H9 (cell line): ENCODE data around the gene STK38. TPM values are rescaled to one million over a fixed set of nuclear protein-coding genes. Genes with fewer than 3 reads are reported as not detected.

Source experiments
- DNase-seq: peaks from one replicate; pipeline ENCODE4 v3.0.0-alpha.2; 2017
- H2AFZ ChIP-seq: one replicate; pipeline ENCODE4 v1.6.1; 2013; ENCODE audit warnings: mild to moderate bottlenecking, low read length, control low read depth, moderate library complexity
- H2AK5ac ChIP-seq: 2 replicates; pipeline ENCODE4 v1.6.1; 2013; ENCODE audit warnings: low read length, control low read depth, mixed read lengths; ENCODE audit not compliant: insufficient read length
- H2BK120ac ChIP-seq: one replicate; pipeline ENCODE4 v1.6.1; 2013; ENCODE audit warnings: low read depth, mild to moderate bottlenecking, low read length, control low read depth, inconsistent platforms; ENCODE audit not compliant: poor library complexity, severe bottlenecking
- H2BK12ac ChIP-seq: 2 replicates; pipeline ENCODE4 v1.6.1; 2013; ENCODE audit warnings: low read length, control low read depth, mixed read lengths, low read depth; ENCODE audit not compliant: insufficient read length
- H2BK15ac ChIP-seq: 2 replicates; pipeline ENCODE4 v1.6.1; 2013; ENCODE audit warnings: low read depth, low read length, control low read depth
- H2BK20ac ChIP-seq: one replicate; pipeline ENCODE4 v1.6.1; 2013; ENCODE audit warnings: low read depth, mild to moderate bottlenecking, low read length, control low read depth, inconsistent platforms; ENCODE audit not compliant: poor library complexity, severe bottlenecking
- H2BK5ac ChIP-seq: 2 replicates; pipeline ENCODE4 v1.6.1; 2013; ENCODE audit warnings: low read length, control low read depth, mixed read lengths; ENCODE audit not compliant: insufficient read length
- H3K14ac ChIP-seq: 2 replicates; pipeline ENCODE4 v1.6.1; 2013; ENCODE audit warnings: low read length, control low read depth; ENCODE audit not compliant: insufficient read depth
- H3K18ac ChIP-seq: 2 replicates; pipeline ENCODE4 v1.6.1; 2013; ENCODE audit warnings: low read depth, mild to moderate bottlenecking, mixed read lengths, low read length, control low read depth; ENCODE audit not compliant: insufficient read length
- H3K23ac ChIP-seq: 2 replicates; pipeline ENCODE4 v1.6.1; 2013; ENCODE audit warnings: low read length, control low read depth, mixed read lengths, low read depth; ENCODE audit not compliant: insufficient read length
- H3K23me2 ChIP-seq: 2 replicates; pipeline ENCODE4 v1.6.1; 2013; ENCODE audit warnings: low read depth, mild to moderate bottlenecking, mixed read lengths, low read length, control low read depth; ENCODE audit not compliant: insufficient read length, poor library complexity, severe bottlenecking
- H3K27ac ChIP-seq: 2 replicates; pipeline ENCODE4 v1.5.1; 2013; ENCODE audit warnings: low read length, control low read depth, mixed read lengths, low read depth; ENCODE audit not compliant: insufficient read length
- H3K27me3 ChIP-seq: 2 replicates; pipeline ENCODE4 v1.6.1; 2013; ENCODE audit warnings: low read length, control low read depth, inconsistent platforms; ENCODE audit not compliant: insufficient read depth
- H3K4ac ChIP-seq: 2 replicates; pipeline ENCODE4 v1.6.1; 2013; ENCODE audit warnings: low read depth, mild to moderate bottlenecking, control low read depth, inconsistent platforms, low read length, moderate library complexity
- H3K4me1 ChIP-seq: 2 replicates; pipeline ENCODE4 v1.6.1; 2013; ENCODE audit warnings: low read length, control low read depth, inconsistent platforms; ENCODE audit not compliant: insufficient read depth
- H3K4me2 ChIP-seq: 2 replicates; pipeline ENCODE4 v1.6.1; 2013; ENCODE audit warnings: low read length, control low read depth, mixed read lengths; ENCODE audit not compliant: insufficient read length, insufficient read depth
- H3K56ac ChIP-seq: 2 replicates; pipeline ENCODE4 v1.6.1; 2013; ENCODE audit warnings: low read depth, mild to moderate bottlenecking, mixed read lengths, low read length, control low read depth; ENCODE audit not compliant: insufficient read length
- H3K79me1 ChIP-seq: 2 replicates; pipeline ENCODE4 v1.6.1; 2013; ENCODE audit warnings: low read depth, mild to moderate bottlenecking, moderate library complexity, low read length, control low read depth, inconsistent platforms; ENCODE audit not compliant: insufficient read depth, poor library complexity, severe bottlenecking
- H3K79me2 ChIP-seq: 2 replicates; pipeline ENCODE4 v1.6.1; 2013; ENCODE audit warnings: low read length, control low read depth, inconsistent platforms; ENCODE audit not compliant: insufficient read depth
- H3K9ac ChIP-seq: 2 replicates; pipeline ENCODE4 v1.6.1; 2013; ENCODE audit warnings: low read length, control low read depth, mixed read lengths; ENCODE audit not compliant: insufficient read length; ENCODE audit errors: extremely low read depth
- H3K9me3 ChIP-seq: one replicate; pipeline ENCODE4 v1.6.1; 2013; ENCODE audit warnings: low read depth, low read length, inconsistent platforms; ENCODE audit not compliant: control insufficient read depth
- H3T11ph ChIP-seq: one replicate; pipeline ENCODE4 v1.6.1; 2013; ENCODE audit warnings: mild to moderate bottlenecking, low read length, control low read depth, inconsistent platforms
- H4K20me1 ChIP-seq: one replicate; pipeline ENCODE4 v1.6.1; 2013; ENCODE audit not compliant: control insufficient read depth, insufficient read length, insufficient read depth
- H4K5ac ChIP-seq: 2 replicates; pipeline ENCODE4 v1.6.1; 2013; ENCODE audit warnings: low read depth, mild to moderate bottlenecking, mixed read lengths, low read length, control low read depth; ENCODE audit not compliant: insufficient read length
- H4K8ac ChIP-seq: replicated peaks from 2 replicates; pipeline ENCODE4 v1.6.1; 2013; ENCODE audit warnings: low read length, control low read depth, mixed read lengths, low read depth; ENCODE audit not compliant: insufficient read length
- H4K91ac ChIP-seq: 2 replicates; pipeline ENCODE4 v1.6.1; 2013; ENCODE audit warnings: low read depth, mild to moderate bottlenecking, moderate library complexity, mixed read lengths, low read length, control low read depth; ENCODE audit not compliant: insufficient read length
- H3K27ac Mint-ChIP-seq, 3 experiments: 2 replicates in 2 of 3; 3 replicates in 1 of 3; pipeline ENCODE4 v1.8.0; 2020 to 2021; ENCODE audit warnings: mixed read lengths in 3 of 3, mild to moderate bottlenecking in 1 of 3, moderate library complexity in 1 of 3
- H3K27me3 Mint-ChIP-seq: 2 replicates; pipeline ENCODE4 v1.8.0; 2021; ENCODE audit warnings: low read depth, mild to moderate bottlenecking, moderate library complexity, mixed read lengths
- H3K36me3 Mint-ChIP-seq, 3 experiments: 2 replicates in 2 of 3; 3 replicates in 1 of 3; pipeline ENCODE4 v1.8.0; 2020 to 2021; ENCODE audit warnings: low read depth in 3 of 3, mixed read lengths in 3 of 3; ENCODE audit not compliant: insufficient read depth in 1 of 3
- H3K4me1 Mint-ChIP-seq, 2 experiments: 2 replicates each; pipeline ENCODE4 v1.8.0; 2020; ENCODE audit warnings: mixed read lengths in 2 of 2
- H3K4me3 Mint-ChIP-seq, 2 experiments: 2 replicates in 1 of 2; 3 replicates in 1 of 2; pipeline ENCODE4 v1.8.0; 2020 to 2021; ENCODE audit warnings: mild to moderate bottlenecking in 2 of 2, mixed read lengths in 2 of 2, moderate library complexity in 1 of 2
- H3K9me3 Mint-ChIP-seq, 2 experiments: 2 replicates in 1 of 2; 3 replicates in 1 of 2; pipeline ENCODE4 v1.8.0; 2020; ENCODE audit warnings: mild to moderate bottlenecking in 2 of 2, mixed read lengths in 2 of 2, moderate library complexity in 1 of 2
- WGBS: extraction: QIAGEN DNeasy Blood & Tissue Kit; methylation state at CpG from one replicate; pipeline ENCODE4 v1.1.7; 2013; ENCODE audit warnings: missing lambda C conversion rate, low lambda C conversion rate, mixed read lengths; ENCODE audit not compliant: insufficient read length; ENCODE audit errors: extremely low coverage; 5-methylcytosine and 5-hydroxymethylcytosine counted together
- total RNA-seq: library from RNA; stranded (reverse); gene quantifications from 2 replicates; pipeline ENCODE4 v1.2.1, GENCODE V29; 2021
- TF ChIP-seq, protein P1 (sequence below): fragments of 200-600 bp; sonication (generic); conservative IDR thresholded peaks from 3 replicates; pipeline ENCODE4 v1.8.0; 2021; ENCODE audit warnings: antibody characterized with exemption, mild to moderate bottlenecking

STK38 gene
- total RNA-seq, 1 experiment from 2014 or later, result 17.5 TPM

DNA sequence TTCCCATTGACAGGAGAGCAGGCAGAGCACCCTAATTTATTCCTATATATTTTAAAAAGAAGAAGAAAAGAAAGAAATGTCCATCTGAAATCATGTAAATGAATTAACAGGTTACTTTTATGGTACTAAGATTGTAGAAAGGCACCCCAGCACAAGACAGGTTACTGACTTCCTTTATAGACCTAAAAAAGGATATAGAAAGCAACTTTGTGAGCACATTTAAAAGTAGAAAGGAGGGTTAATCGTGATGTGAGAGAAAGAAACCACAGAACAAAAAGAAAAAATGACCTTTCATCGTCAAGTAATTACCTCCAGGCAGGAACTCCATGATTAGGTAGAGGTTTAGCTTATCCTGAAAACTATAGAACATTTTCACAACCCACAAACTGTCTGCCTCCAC, 29.9 kb downstream of the STK38 start:
- H4K91ac ChIP-seq, result no peak overlapping the region
- no peak overlapping the region for H3K56ac ChIP-seq
- no peak overlapping the region for H3K4ac ChIP-seq
- H3K4me3 Mint-ChIP-seq, result no peak overlapping the region
- H3K27me3 Mint-ChIP-seq, result no peaks in the 10 kb centered on the region
- no peak overlapping the region for H3K9ac ChIP-seq
- H3K18ac ChIP-seq, result no peak overlapping the region
- no peaks in the 10 kb centered on the region for H3K79me2 ChIP-seq
- H2AFZ ChIP-seq, result no peak overlapping the region
- H3K27me3 ChIP-seq, result no peaks in the 10 kb centered on the region
- no peak overlapping the region for H2BK15ac ChIP-seq
- H3K9me3 ChIP-seq, result no peaks in the 10 kb centered on the region
- no peaks in the 10 kb centered on the region for H3K9me3 Mint-ChIP-seq
- DNase-seq, result no peak
- H2BK120ac ChIP-seq, result no peak overlapping the region
- H3K14ac ChIP-seq, result no peak overlapping the region
- no peaks in the 10 kb centered on the region for H3K4me1 ChIP-seq
- no peak overlapping the region for H4K5ac ChIP-seq
- no peaks in the 10 kb centered on the region for H3K23me2 ChIP-seq
- peaks cover 7 to 50% (median 44%) of the 10 kb centered on the region in 3 experiments; a peak in 6 of 7 replicates for H3K36me3 Mint-ChIP-seq
- no peak overlapping the region for H4K8ac ChIP-seq
- no peak overlapping the region for H3K27ac ChIP-seq
- H4K20me1 ChIP-seq, result no peaks in the 10 kb centered on the region
- TF ChIP-seq, protein P1, sequence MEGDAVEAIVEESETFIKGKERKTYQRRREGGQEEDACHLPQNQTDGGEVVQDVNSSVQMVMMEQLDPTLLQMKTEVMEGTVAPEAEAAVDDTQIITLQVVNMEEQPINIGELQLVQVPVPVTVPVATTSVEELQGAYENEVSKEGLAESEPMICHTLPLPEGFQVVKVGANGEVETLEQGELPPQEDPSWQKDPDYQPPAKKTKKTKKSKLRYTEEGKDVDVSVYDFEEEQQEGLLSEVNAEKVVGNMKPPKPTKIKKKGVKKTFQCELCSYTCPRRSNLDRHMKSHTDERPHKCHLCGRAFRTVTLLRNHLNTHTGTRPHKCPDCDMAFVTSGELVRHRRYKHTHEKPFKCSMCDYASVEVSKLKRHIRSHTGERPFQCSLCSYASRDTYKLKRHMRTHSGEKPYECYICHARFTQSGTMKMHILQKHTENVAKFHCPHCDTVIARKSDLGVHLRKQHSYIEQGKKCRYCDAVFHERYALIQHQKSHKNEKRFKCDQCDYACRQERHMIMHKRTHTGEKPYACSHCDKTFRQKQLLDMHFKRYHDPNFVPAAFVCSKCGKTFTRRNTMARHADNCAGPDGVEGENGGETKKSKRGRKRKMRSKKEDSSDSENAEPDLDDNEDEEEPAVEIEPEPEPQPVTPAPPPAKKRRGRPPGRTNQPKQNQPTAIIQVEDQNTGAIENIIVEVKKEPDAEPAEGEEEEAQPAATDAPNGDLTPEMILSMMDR, result no peak
- no peak overlapping the region for H3K4me2 ChIP-seq
- no peak overlapping the region for H3K27ac Mint-ChIP-seq
- H2BK20ac ChIP-seq, result no peak overlapping the region
- H2BK5ac ChIP-seq, result no peak overlapping the region
- WGBS, result no CpG with 5 or more reads among the region's 2 CpGs
- no peak overlapping the region for H3T11ph ChIP-seq
- H3K79me1 ChIP-seq, result no peaks in the 10 kb centered on the region
- H3K23ac ChIP-seq, result no peak overlapping the region
- H2AK5ac ChIP-seq, result no peak overlapping the region
- H3K4me1 Mint-ChIP-seq, result no peaks in the 10 kb centered on the region; a peak in 1 of 4 replicates
- H2BK12ac ChIP-seq, result no peak overlapping the region
